ENCODE measurements around the gene FEM1A. TPM values are rescaled to one million over a fixed set of nuclear protein-coding genes. Genes with fewer than 3 reads are reported as not detected.
"Not testable (repeated sequence)": the region's sequence is repeated elsewhere in the genome, so short reads cannot be mapped to it uniquely, and the experiment has no call there.

The FEM1A gene
- total and polyA plus RNA-seq, 4 donors = 5.6 to 14.6 (median 8.6) TPM

DNA sequence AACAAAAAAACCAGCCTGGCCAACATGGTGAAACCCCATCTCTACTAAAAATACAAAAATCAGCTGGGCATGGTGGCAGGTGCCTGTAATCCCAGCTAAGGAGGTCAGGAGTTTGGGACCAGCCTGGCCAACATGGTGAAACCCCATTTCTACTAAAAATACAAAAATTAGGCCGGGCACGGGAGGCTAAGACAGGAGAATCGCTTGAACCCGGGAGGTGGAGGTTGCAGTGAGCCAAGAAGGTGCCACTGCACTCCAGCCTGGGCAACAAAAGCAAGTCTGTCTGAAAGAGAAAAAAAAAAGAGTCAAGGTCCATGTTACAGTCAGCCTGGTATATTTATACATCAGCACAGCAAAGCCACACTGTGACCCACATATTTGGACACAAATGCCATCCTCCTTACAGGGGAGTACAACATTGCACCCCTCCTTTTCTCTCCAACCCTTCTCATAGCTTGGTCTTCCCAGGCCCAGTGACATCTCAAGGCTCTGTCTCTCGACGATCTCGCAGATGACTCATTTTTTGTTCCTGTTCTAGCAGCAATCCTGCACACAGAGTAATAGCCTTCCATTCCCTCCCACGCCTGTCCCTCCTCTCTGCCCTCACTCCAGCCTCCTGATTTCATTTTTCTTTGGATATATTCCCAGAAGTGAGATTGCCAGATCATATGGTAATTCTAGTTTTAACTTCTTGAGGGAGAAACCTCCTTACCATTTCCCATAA, 46.9 kb upstream of the FEM1A start:
- H3K9me3 ChIP-seq (ENCODE audit: control insufficient read depth in 4 of 4, insufficient read depth in 3 of 4, low read length in 3 of 4) = peaks cover 0 to 3% (median 0%) of the 10 kb centered on the region in 4 donors
- 43 to 62% methylated on average over 8 of the region's 8 CpGs for WGBS, 2 donors
- peaks cover 0 to 4% (median 0%) of the 10 kb centered on the region in 5 donors for H3K4me1 ChIP-seq (ENCODE audit: control insufficient read depth in 5 of 5, insufficient read depth in 5 of 5, low read length in 5 of 5)
- no peak overlapping the region for H3K4me3 ChIP-seq
- no peaks in the 10 kb centered on the region for H3K36me3 ChIP-seq (ENCODE audit: control insufficient read depth in 4 of 4, insufficient read depth in 4 of 4, low read length in 4 of 4)
- DNase-seq (peak in 2 of 3 donors; percentile 59 to 77), ATAC-seq (ENCODE audit: insufficient read depth, low FRiP score) (peak; percentile 76)
- H3K27me3 ChIP-seq (ENCODE audit: control insufficient read depth in 3 of 3, insufficient read depth in 3 of 3, low read length in 2 of 3) = peaks cover 0 to under 1% (median 0%) of the 10 kb centered on the region in 3 donors
- H3K9ac ChIP-seq (ENCODE audit: insufficient read depth in 1 of 2, low read length in 2 of 2) = no peak overlapping the region
- H3K27ac ChIP-seq (ENCODE audit: low read depth in 1 of 2, low read length in 1 of 2) = no peak overlapping the region
- TF ChIP-seq, protein P1, sequence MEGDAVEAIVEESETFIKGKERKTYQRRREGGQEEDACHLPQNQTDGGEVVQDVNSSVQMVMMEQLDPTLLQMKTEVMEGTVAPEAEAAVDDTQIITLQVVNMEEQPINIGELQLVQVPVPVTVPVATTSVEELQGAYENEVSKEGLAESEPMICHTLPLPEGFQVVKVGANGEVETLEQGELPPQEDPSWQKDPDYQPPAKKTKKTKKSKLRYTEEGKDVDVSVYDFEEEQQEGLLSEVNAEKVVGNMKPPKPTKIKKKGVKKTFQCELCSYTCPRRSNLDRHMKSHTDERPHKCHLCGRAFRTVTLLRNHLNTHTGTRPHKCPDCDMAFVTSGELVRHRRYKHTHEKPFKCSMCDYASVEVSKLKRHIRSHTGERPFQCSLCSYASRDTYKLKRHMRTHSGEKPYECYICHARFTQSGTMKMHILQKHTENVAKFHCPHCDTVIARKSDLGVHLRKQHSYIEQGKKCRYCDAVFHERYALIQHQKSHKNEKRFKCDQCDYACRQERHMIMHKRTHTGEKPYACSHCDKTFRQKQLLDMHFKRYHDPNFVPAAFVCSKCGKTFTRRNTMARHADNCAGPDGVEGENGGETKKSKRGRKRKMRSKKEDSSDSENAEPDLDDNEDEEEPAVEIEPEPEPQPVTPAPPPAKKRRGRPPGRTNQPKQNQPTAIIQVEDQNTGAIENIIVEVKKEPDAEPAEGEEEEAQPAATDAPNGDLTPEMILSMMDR (IDR thresholded peaks at IDR 0.05; ENCODE audit: control extremely low read depth, extremely low read depth) = no peak

DNA sequence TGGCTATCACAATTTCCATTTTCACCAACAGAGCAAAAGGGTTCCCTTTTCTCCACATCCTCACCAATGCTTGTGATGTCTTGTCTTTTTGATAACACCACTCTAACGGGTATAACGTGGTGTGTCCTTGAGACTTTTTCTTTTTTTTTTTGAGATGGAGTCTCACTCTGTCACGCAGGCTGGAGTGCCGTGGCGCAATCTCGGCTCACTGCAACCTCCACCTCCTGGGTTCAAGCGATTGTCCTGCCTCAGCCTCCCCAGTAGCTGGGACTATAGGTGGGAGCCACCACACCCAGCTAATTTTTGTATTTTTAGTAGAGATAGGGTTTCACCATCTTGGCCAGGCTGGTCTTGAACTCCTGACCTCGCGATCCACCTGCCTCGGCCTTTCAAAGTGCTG, 46.4 kb upstream of the FEM1A start:
- not testable (repeated sequence) for ATAC-seq (ENCODE audit: insufficient read depth, low FRiP score); H3K27me3 ChIP-seq (ENCODE audit: control insufficient read depth in 3 of 3, insufficient read depth in 3 of 3, low read length in 2 of 3); DNase-seq; H3K9me3 ChIP-seq (ENCODE audit: control insufficient read depth in 4 of 4, insufficient read depth in 3 of 4, low read length in 3 of 4); H3K9ac ChIP-seq (ENCODE audit: insufficient read depth in 1 of 2, low read length in 2 of 2); H3K27ac ChIP-seq (ENCODE audit: low read depth in 1 of 2, low read length in 1 of 2); H3K36me3 ChIP-seq (ENCODE audit: control insufficient read depth in 4 of 4, insufficient read depth in 4 of 4, low read length in 4 of 4); H3K4me3 ChIP-seq; H3K4me1 ChIP-seq (ENCODE audit: control insufficient read depth in 5 of 5, insufficient read depth in 5 of 5, low read length in 5 of 5)
- 73 to 91% methylated on average over 10 of the region's 10 CpGs for WGBS, 2 donors

DNA sequence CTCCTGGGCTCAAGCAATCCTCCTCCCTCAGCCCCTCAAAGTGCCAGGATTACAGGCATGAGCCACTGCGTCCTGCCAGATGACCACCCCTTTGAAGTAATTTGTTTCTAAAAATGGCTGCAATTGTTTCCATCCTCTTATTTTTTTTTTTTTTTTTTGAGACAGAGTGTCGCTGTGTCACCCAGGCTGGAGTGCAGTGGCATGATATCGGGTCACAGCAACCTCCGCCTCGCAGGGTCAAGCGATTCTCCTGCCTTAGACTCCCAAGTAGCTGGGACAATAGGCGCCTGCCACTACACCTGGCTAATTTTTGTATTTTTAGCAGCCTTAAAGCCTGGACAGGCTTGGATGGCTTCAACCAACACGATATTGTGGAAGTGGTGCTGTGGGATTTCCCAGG, 45.5 kb upstream of the FEM1A start:
- H3K27me3 ChIP-seq (ENCODE audit: control insufficient read depth in 3 of 3, insufficient read depth in 3 of 3, low read length in 2 of 3) = peaks cover 0 to 5% (median 0%) of the 10 kb centered on the region in 3 donors
- no peak for ATAC-seq (ENCODE audit: insufficient read depth, low FRiP score)
- whole genome bisulfite sequencing, 2 donors = 69 to 81% methylated on average over 8 of the region's 8 CpGs

DNA sequence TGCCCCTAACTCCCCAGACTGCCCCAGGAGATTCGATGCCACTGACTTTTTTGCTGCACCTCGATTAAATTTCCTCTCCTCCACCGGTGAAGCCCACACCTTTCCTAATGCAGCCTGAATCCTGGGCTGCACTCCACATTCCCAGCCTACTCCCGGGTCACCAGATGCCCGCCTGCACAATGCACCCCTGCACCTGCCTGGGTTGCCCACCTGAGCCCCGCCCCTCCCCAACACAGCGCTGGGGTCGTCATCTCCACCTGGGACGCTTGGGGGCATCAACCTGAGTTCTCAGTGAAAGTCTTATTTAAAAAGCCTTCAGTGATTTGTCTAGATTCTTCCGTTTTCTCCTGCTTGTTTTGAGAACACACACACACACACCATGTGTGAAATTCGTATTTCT, 43.3 kb upstream of the FEM1A start:
- H3K27me3 ChIP-seq (ENCODE audit: control insufficient read depth in 3 of 3, insufficient read depth in 3 of 3, low read length in 2 of 3) = peaks cover 0 to 5% (median 0%) of the 10 kb centered on the region in 3 donors
- WGBS, 2 donors = 41 to 48% methylated on average over 11 of the region's 11 CpGs
- peaks cover 0 to 6% (median 0%) of the 10 kb centered on the region in 4 donors for H3K9me3 ChIP-seq (ENCODE audit: control insufficient read depth in 4 of 4, insufficient read depth in 3 of 4, low read length in 3 of 4)
- H3K36me3 ChIP-seq (ENCODE audit: control insufficient read depth in 4 of 4, insufficient read depth in 4 of 4, low read length in 4 of 4) = no peaks in the 10 kb centered on the region
- H3K4me3 ChIP-seq = no peak overlapping the region
- H3K9ac ChIP-seq (ENCODE audit: insufficient read depth in 1 of 2, low read length in 2 of 2) = no peak overlapping the region
- TF ChIP-seq, protein P1 (IDR thresholded peaks at IDR 0.05; ENCODE audit: control extremely low read depth, extremely low read depth) = no peak
- ATAC-seq (ENCODE audit: insufficient read depth, low FRiP score) (no peak), DNase-seq (no peak)
- no peak overlapping the region for H3K27ac ChIP-seq (ENCODE audit: low read depth in 1 of 2, low read length in 1 of 2)
- H3K4me1 ChIP-seq (ENCODE audit: control insufficient read depth in 5 of 5, insufficient read depth in 5 of 5, low read length in 5 of 5) = peaks cover 0 to 2% (median 0%) of the 10 kb centered on the region in 5 donors

More for the DNA sequence above, 45.5 kb upstream of the FEM1A start:
- H3K27ac ChIP-seq (ENCODE audit: low read depth in 1 of 2, low read length in 1 of 2) = no peak overlapping the region
- no peak overlapping the region for H3K9ac ChIP-seq (ENCODE audit: insufficient read depth in 1 of 2, low read length in 2 of 2)
- H3K9me3 ChIP-seq (ENCODE audit: control insufficient read depth in 4 of 4, insufficient read depth in 3 of 4, low read length in 3 of 4) = peaks cover 0 to 3% (median 0%) of the 10 kb centered on the region in 4 donors
- no peak for DNase-seq
- peaks cover 0 to 4% (median 0%) of the 10 kb centered on the region in 5 donors for H3K4me1 ChIP-seq (ENCODE audit: control insufficient read depth in 5 of 5, insufficient read depth in 5 of 5, low read length in 5 of 5)
- no peaks in the 10 kb centered on the region for H3K36me3 ChIP-seq (ENCODE audit: control insufficient read depth in 4 of 4, insufficient read depth in 4 of 4, low read length in 4 of 4)
- no peak overlapping the region for H3K4me3 ChIP-seq
- TF ChIP-seq, protein P1 (IDR thresholded peaks at IDR 0.05; ENCODE audit: control extremely low read depth, extremely low read depth) = no peak
